NCI-H524 (cell line): Measurements from ENCODE around the gene PLCB4.

Experiments used
- DNase-seq, 2 experiments: peaks; one replicate each; lab custom pipeline; 2025; lab: John Stamatoyannopoulos, UW

Gene PLCB4

DNA sequence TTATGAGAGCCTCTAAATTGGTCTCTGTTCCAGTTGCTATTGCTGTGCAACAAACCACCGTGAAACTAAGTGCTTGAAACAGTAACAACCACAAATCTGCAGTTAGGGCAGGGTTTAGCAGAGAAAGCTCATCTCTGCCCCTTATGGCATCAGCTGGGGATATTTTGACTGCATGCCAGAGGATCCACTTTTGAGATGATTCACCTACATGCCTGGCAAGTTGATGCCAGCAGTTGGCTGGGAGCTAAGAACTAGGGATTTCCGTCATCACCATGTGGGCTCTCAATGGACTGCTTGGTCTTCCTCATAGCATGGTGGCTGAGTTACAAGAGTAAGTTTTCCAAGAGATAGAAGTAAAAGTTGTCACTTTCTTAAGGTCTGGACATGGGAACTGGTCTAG lies 35.1 kb downstream of the PLCB4 start:
- peak; percentile 17 to 64 for DNase-seq

DNA sequence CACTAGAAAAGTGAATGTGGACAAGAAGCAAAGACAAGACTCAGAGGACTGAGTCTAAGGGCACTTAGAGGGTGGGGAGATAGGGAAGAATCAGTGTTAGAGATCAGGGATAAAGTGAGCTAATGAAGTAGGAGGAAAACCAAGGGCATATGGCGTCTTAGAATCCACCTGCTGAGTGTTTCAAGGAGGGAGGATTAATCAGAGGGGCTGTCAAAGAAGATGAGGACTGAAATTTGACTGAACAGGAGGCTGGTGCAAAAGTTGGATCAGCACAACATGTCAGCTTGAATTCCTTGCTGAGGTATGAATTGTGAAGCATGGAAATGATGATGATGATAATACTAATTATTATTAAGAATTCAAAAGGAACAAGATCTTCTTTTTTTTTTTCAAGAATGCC lies 39.4 kb downstream of the PLCB4 start:
- DNase-seq, result peak; percentile 83 to 97

DNA sequence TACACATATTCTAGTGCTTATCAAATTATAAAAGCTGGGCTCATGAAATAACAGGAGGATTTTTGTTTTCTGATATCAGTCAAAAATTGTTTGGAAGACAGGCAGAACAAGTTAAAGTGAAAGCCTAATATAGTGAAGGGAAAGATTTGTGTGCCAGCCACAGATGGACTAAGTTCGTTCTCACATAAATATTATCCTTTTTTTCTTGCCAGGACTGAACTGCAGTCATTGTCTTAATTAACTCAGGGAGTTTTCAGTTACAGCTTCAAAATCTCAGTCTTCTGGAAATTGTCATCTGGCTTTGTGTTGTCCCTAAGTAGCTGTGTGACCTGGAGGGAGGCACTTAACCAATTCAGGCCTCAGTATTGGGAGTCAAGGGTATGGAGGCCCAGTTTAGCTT lies 40.7 kb downstream of the PLCB4 start:
- peak in 1 of 2 experiments; percentile 53 for DNase-seq

DNA sequence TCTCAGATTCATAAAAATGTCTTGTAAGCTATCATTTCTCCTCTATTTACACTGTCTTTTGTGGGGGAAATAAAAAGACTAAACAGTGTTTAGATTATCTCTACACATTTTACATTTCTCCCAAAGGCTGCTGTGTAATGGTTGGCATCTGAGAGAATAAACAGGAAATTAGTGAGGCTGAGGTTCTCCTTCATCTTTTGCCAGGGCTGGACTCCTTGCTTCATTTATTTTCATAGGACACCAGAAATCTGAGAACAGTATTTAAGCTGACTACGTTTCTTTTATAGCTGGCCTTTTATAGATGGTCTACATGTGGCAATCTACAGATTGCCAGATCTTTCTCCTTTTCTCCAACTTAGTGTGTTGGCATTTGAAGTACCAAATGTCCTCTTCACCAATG lies 41.5 kb downstream of the PLCB4 start:
- no peak for DNase-seq

DNA sequence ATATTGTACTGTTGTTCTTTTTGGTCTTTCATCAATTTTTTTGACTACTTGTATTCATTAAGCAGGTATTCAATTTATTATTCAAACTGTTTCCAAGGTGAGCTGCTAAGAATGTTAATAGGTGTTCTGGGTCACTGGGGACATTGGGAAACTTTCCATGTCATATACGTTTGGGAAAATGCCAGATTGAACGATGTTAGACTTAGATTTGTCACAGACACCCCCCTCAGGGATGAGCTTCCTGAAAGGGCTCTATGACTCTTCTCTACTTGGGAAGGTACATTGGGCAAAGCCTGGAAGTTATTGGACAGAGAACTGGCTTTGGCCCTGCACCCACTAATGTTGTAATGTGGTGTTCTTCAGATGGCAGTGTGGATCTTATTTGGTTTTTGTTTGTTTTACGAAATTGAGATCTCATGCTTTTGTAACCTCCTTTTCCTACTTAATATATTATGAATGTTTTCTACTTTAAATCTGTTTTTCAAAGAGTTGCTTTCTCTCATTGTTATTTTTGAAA lies 42.1 kb downstream of the PLCB4 start:
- no peak for DNase-seq

DNA sequence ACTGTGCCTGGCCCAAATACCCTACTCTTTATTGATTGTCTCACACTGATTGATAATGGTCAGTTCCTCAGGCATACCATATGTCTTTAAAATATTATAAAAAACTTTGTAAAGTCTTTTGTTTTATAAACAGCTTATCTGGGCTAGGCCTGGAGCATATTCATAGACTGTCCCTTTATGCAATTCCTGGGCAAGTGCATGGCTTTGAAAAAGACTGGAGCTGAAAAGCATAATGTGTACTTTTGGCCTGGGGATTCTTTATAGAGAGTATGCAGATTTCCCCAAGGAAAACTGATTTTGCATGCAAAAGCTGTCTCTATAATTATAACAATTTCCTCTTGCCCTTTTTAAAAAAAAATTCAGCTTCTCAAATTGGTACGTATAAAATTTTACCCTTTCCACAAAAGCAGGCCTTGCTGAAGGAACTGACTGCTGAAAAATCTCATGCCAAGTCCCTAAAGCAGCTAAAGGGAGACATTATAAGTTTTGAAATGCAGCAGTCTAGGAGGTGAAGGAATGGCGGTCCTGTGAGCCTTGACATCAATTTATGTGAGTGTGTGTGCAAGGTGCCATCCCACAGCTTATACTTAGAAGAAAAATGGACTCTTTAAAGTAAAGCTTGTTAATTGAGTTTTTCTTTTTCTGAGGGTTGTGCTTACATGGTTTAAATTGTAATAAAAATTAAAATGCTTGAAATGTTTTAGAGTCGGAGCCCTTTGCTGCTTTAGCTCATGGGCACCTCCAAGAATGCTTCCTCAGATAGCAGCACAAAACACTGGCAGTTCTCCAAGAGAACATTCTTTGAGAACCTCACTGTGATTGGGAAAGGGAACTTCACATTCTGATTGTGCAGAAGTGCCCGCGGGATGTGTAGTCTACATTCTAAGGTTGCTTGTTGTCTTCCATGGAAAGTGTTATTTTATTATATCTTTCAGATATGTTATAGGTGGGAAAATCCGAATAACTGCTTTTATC lies 43.9 kb downstream of the PLCB4 start:
- DNase-seq, result no peak

DNA sequence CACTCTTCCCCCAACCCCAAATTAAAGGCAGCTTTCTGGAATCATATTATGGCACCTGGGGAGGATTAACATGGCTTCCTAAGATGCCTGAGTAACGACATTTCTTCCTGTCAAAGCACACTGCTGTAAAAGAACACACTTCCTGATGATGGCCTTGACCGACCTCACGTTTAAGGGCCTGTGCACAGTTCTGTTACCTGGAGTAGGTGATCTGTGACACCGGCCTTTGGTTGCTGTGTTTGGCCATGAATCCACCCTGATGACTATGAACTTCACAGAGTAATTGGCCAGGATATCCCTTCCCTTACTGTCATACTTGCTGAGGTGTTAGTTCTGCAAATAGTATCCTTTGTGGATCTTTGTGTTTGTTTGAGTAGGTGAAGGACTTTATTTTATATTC lies 45.8 kb downstream of the PLCB4 start:
- peak in 1 of 2 experiments; percentile 49 for DNase-seq

DNA sequence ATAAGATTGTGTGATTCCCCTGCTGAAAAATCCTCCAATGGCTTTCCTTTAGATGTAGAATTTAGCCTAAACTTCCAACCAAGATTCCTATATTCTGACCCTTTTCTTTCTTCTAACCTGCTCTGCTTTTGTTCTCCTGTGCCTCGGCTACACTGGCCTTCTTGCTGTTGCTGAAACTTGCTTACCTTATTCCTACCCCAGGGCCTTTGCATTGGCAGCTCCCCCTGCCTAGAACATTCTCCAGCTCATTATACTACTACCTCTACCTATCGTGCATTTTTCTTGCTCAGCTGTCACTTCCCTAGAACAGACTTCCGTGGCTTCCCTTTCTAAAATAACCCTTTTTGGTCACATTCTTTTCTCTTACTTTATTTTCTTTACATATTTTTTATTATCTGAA lies 48.7 kb downstream of the PLCB4 start:
- no peak for DNase-seq

DNA sequence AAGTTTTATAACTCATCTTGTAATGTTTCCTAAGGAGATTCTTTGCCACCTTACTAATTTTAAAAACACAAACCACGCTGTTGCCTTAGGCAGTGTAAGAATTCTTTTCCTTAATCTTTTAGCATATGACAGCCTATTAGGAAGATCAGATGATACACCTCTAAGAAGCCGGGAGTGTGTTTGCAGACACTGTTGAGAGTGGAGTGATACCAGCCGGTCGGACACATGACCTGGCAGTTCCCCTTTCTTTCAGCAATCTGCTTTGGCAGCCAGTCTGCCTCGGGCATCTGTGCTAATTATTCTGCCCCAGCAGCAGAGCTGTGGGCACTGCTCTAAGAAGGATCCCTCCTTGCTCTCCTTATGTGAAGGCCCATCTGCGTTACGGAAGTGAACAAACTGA lies 50.9 kb downstream of the PLCB4 start:
- peak; percentile 92 to 99 for DNase-seq

DNA sequence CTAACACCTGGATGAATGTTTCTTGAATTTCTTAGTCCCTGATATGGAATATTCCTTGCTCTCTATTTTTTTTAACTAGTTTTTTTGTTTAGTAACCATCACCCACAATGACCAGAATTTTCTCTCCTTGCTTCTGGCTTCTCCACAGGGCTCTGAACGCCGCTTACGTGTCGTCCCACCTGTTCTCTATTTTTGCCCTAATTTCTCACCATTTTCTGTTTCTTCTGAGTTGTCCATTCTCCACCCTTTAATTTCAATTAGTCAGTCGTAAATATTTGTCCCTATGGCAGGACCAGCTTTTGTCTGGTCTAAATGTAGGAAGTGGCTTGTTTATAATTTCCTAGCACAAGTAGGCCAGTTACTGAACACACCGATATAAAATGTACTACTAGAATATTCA lies 52.3 kb downstream of the PLCB4 start:
- no peak for DNase-seq

DNA sequence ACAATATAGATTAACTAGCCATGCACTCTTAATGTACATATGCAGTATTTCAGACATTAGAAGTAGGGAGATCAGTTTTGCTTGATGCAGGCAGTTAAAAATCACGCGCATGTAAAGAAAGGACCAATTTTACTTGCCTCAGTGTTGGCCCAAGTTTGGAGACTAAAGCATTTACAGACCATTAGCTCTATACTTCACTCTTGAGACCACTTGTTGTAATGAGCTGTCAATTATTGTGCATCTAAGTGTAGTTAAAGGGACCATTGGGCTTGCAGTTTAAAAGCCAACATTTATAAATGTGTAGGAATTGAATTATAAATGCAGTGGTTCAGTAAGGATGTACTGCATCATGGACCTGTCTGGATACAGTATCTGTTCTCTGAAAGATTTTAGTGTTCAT lies 53.7 kb downstream of the PLCB4 start:
- peak in 1 of 2 experiments; percentile 18 for DNase-seq

DNA sequence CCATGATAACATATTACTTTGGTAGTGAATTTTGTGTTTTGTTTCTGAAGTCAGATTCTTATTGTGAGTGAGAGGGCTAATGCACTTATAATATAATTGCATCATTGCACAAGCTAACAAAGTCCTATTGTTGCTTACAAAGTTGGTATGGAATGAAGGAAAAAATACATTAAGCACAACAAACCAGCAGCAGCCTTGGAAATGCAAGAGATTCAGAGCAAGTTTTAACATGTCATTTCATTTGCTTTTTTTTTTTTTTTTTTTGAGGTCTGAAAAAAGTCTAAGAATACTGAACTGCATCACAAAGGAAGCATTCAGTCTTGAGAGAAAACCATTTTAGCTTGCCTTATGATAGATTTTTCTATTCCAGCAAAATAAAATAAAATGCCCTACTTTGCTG lies 57.6 kb downstream of the PLCB4 start:
- no peak for DNase-seq

DNA sequence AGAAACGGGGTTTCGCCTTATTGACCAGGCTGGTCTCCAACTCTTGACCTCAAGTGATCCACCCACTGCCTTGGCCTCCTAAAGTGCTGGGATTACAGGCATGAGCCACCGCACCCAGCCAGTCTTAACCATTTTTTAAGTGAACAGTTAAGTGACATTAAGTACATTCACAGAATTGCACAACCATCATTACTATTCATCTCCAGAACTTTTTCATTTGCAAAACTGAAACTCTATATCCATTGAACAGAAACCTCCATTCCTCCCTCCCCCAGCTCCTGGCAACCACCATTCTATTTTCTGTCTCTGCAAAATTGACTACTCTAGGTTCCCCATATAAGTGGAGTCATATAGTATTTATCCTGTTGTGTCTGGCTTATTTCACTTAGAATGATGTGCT lies 59.7 kb downstream of the PLCB4 start:
- DNase-seq, result no peak

DNA sequence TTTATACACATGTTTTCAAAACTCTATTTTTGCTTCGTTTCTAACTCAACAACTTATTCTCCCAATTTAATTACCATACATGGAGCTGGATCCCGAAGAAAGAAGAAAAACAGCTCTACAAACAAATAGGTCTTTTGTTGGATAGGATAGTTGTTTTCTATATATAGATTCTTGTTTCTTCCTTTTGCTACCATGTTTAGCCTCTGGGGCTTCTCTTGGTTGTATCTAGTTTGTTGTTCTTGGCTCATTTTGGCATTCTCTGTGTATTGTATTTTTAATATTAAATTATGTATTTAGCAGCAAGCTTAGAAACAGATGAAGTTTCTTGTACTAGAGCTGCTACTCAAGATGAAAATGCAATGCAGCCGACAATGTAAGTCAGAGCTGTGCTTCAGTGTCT lies 60.9 kb downstream of the PLCB4 start:
- no peak for DNase-seq

DNA sequence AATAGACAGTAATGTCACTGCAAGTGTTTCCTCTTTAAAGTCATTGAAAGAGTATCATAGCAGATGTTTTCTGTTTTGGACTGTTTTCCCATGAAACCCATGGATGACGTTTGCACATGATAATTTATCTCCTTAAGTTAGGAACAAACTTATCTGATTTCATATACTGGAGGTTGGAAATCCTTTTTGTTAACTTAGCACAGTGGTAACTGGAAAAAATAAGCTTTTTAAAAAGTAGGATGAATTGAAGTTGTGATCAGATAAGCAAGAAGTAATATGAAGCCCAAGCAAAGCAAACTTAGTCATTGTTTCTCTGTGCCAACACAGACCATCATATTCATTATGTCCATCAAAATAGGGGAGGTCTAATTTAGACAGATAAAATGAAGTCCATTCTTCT lies 61.6 kb downstream of the PLCB4 start:
- no peak for DNase-seq

DNA sequence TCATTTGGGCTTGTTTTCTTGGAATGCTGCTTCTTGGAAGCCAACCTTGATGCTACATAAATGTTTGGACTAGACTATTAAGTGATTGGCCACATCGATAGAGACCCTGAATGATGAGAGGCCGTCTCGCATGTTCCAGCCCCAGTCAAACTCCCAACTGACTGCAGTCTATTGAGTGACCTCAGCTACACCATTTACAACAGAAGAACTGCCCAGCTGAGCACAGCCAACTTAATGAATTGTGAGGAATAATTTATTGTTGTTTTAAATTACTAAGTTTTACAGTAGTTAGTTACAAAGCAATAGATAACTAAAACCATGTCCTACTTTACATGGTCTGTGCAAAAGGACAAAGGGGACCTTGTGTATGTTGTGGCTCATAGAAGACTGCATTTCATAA lies 63.0 kb downstream of the PLCB4 start:
- DNase-seq, result no peak

DNA sequence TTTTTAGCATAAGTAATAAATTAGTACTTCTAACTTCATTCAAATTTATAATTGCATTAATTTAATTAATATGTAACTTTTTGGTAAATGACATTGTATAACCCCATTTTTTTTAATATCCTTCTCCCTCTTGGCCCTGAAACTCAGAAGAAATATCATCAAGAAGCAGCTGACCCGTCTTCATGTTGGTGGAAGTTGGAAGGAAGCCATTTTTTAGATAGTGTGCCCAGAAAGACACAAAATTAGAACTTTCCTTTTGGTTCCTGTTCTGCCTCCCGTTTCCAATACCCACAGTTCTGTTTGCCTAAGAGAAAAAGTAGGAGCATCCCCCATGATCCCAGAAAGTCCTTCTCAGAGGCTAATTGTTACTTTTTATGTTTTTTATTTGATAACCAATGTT lies 65.5 kb downstream of the PLCB4 start:
- DNase-seq, result no peak

DNA sequence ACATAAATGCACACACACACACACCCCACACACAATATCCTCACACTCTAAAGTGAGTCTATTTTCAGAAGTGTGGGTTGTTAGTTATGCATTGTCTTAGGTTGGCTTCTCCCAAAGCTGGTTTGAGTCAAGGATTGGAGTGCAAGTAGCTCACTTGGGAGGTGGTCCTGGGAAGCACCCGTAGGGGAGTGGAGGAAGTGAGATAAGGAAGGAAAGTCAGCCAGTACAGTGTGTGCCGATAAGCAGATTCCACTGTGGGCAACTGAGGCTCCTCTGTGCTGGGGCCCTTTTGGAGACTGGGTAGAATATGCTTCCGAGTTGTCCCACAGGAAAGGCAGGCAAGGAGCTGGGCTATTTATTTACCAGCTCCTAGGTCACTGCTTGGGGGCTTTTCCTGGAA lies 67.2 kb downstream of the PLCB4 start:
- no peak for DNase-seq

DNA sequence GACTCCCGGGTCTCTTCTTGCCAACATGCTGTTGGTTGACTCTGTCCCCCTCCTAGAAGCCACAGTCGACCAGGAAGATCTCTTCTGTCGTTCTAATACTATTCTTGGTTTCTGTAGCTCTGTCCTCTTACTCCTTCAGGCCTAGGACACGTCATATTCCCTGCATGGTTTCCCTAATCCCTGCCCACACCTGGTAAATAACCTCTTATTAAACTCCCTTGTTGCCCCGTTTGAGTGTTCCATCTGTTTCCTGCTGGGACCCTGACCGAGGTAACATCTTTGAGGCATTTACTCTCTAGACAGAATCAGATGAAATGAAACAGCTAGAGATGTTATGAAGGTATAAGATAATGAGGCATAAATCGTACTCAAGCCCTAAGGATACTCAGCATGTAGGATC lies 68.1 kb downstream of the PLCB4 start:
- peak; percentile 97 to 98 for DNase-seq

DNA sequence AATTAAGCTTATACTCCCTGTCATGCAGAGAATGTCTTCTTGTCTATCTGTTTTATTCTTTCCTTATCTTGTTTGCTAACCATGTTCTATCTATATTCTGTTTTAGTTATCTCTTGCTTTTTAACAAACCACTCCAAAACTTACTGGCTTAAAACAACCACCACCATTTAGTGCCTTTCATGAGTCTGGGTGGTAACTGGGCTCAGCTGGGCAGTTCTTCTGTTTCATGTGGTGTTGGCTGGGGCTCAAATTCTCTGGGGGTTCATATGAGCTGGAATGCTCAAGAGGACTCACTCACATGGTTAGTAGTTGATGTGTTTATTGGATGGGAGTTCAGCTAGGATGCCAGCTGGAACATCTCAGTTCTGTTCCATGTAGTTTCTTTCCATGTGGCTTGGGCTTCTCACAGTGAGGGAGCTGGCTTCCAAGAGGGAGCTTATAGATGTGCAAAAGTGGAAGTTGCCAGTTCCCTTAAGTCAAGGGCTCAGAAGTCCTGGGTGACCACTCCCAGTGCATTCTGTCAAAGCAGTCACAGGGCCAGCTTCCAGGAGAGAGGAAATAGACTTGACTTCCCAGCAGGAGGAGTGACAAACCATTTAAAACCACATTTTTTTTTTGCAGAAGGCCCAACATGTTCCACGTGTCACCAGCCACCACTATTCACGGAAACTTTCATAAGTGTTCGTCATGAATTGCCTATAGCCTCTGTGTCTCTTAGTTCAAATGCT lies 70.4 kb downstream of the PLCB4 start:
- no peak for DNase-seq

DNA sequence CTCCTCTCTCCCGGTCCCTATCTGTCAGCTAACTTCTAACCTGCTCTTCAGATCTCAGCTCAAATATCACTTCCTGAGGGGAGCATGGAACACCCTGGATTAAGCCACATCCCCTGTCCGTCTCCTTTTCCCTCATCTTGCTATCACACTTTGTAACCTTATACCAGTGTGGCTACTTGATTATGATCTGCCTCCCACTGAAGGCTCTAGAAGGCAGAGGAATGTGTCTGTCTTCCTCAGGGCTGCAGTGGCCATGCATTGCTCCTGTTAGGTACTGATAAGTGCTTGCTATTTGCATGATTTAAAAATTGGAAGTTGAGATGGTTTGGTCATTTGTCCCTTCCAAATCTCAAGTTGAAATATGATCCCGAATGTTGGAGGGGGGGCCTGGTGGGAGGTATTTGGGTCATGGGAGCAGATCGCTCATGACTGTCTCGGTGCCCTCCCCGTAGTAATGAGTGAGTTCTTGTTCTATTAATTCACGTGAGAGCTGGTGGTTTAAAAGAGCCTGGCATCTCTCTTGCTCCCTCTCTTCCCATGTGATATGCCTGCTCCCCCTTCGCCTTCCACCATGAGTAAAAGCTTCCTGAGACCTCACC lies 71.4 kb downstream of the PLCB4 start:
- DNase-seq, result no peak

DNA sequence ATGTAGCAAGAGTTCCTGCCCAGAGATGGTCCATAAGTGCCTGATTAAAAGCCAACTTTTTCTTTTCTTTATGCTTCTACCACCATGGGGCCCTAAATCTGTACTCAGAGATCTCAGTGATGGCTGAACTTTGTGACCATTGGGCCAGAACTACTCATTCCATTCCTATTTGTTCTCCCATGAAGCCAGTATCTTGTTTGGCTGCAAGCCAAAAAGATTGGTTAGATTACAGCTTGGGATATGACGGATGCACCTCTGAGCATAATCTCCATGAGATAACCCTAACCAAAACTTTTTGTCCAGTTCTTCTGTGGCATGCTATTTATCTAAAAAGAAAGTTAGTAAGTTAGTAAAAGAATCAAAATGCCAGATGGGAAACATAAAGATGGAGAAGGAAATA lies 72.2 kb downstream of the PLCB4 start:
- DNase-seq, result no peak

DNA sequence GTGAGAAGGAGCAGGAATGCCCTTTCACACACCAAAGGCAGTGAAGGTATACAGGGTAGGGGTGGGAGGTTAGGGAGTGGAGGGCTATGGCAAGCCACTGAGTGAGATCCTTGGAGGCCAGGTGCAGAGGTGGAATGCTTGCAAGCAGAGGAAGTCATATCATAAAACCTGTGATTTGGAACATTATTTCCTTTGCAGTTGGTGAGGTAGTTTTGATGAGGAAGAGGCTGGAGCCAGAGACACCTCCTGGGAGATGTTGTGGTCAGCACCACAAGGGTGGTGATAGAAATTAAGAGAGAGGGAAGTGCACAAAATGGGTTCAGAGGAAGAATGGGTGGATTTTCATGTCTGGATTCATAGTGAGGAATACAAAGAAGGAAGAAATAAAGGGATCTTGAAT lies 73.0 kb downstream of the PLCB4 start:
- no peak for DNase-seq
